ENCODE data around the gene PTPN12.

- TF ChIP-seq CTCF (conservative IDR thresholded peaks at IDR 0.05 in 1 of 2, IDR thresholded peaks at IDR 0.05 in 1 of 2; ENCODE audit: low read depth in 1 of 2, low read length in 2 of 2) (no peak), EZH2 (IDR thresholded peaks at IDR 0.05; ENCODE audit: low read length, missing control alignments) (no peak)
Measured at GRCh38 chr7:77687747-77688144, 150.7 kb downstream of the PTPN12 start.
